ENCODE data around the gene CDKN2B-AS1.

DNA sequence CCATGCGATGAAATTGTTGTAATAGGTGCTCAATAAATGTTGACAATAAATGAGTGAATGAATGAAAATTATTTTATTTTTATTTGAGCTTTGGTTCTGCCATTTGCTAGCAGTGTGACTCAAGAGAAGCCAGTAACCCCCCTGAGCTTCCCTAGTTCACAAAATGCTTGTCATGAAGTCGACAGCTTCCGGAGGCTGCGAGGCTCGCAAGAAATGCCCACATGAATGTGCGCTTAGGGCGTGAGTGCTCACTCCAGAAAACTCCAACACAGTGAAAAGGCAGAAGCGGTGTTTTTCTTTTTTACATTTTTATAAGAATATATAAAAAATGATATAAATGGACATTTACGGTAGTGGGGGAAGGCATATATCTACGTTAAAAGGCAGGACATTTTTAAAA, 26.9 kb upstream of the CDKN2B-AS1 start:
- TF ChIP-seq CTCF (IDR thresholded peaks at IDR 0.05): no peak
- TF ChIP-seq POLR2A (IDR thresholded peaks at IDR 0.05): no peak
